DOHH2 (cell line): Measurements from ENCODE around the gene HIBCH.

Experiments used
- CTCF ChIP-seq: fragments of 200-600 bp; sonication (generic); IDR thresholded peaks from one replicate; pipeline ENCODE4 v1.5.1; 2014; ENCODE audit warnings: antibody characterized with exemption, mild to moderate bottlenecking, low read depth, low read length; ENCODE audit not compliant: poor library complexity, severe bottlenecking
- EZH2phosphoT487 ChIP-seq: fragments of 200-600 bp; sonication (generic); IDR thresholded peaks from 2 replicates; pipeline ENCODE4 v1.6.1; 2017; ENCODE audit warnings: borderline replicate concordance, mild to moderate bottlenecking, antibody characterized with exemption, low read length, moderate library complexity, mixed read lengths

GRCh38 chr2:190357600-190357999 is 38.0 kb upstream of the HIBCH start:
- TF ChIP-seq CTCF, result no peak
- no peak for TF ChIP-seq EZH2phosphoT487
